ENCODE results near the gene BMP4.

DNA sequence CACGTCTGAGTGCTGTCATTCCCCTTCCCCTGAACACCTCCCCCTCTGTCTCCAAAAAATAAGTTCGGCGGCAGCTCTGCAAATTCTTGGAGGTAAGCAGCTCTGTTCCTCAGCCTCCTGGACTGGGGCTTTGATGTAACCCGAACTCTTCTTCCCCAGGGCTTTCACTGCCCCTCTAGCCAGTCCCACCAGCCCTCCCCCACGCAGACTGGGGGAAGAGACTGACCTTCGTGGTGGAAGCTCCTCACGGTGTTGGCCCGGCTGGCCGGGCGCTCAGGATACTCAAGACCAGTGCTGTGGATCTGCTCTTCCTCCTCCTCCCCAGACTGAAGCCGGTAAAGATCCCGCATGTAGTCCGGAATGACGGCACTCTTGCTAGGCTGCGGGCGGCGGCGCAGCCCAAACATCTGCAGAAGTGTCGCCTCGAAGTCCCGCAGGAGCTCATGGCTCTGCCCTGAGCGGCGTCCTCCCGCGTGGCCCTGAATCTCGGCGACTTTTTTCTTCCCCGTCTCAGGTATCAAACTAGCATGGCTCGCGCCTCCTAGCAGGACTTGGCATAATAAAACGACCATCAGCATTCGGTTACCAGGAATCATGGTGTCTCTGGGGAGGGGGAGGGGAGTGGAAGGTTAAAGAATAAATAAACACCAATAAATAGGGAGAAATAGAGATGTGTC lies 4.9 kb downstream of the BMP4 start:
- TF ChIP-seq, protein P1, sequence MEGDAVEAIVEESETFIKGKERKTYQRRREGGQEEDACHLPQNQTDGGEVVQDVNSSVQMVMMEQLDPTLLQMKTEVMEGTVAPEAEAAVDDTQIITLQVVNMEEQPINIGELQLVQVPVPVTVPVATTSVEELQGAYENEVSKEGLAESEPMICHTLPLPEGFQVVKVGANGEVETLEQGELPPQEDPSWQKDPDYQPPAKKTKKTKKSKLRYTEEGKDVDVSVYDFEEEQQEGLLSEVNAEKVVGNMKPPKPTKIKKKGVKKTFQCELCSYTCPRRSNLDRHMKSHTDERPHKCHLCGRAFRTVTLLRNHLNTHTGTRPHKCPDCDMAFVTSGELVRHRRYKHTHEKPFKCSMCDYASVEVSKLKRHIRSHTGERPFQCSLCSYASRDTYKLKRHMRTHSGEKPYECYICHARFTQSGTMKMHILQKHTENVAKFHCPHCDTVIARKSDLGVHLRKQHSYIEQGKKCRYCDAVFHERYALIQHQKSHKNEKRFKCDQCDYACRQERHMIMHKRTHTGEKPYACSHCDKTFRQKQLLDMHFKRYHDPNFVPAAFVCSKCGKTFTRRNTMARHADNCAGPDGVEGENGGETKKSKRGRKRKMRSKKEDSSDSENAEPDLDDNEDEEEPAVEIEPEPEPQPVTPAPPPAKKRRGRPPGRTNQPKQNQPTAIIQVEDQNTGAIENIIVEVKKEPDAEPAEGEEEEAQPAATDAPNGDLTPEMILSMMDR (IDR thresholded peaks at IDR 0.05), result no peak
- TF ChIP-seq, protein P2, sequence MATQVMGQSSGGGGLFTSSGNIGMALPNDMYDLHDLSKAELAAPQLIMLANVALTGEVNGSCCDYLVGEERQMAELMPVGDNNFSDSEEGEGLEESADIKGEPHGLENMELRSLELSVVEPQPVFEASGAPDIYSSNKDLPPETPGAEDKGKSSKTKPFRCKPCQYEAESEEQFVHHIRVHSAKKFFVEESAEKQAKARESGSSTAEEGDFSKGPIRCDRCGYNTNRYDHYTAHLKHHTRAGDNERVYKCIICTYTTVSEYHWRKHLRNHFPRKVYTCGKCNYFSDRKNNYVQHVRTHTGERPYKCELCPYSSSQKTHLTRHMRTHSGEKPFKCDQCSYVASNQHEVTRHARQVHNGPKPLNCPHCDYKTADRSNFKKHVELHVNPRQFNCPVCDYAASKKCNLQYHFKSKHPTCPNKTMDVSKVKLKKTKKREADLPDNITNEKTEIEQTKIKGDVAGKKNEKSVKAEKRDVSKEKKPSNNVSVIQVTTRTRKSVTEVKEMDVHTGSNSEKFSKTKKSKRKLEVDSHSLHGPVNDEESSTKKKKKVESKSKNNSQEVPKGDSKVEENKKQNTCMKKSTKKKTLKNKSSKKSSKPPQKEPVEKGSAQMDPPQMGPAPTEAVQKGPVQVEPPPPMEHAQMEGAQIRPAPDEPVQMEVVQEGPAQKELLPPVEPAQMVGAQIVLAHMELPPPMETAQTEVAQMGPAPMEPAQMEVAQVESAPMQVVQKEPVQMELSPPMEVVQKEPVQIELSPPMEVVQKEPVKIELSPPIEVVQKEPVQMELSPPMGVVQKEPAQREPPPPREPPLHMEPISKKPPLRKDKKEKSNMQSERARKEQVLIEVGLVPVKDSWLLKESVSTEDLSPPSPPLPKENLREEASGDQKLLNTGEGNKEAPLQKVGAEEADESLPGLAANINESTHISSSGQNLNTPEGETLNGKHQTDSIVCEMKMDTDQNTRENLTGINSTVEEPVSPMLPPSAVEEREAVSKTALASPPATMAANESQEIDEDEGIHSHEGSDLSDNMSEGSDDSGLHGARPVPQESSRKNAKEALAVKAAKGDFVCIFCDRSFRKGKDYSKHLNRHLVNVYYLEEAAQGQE (IDR thresholded peaks at IDR 0.05; ENCODE audit: insufficient read depth in 1 of 2, low read depth in 2 of 2, low read length in 1 of 2), result no peak
- no peak for TF ChIP-seq POLR2AphosphoS5 (IDR thresholded peaks at IDR 0.05; ENCODE audit: low read depth, low read length)
